HG02678 (cell line): Measurements from ENCODE around the gene SLC49A3.

Experiments used
- ATAC-seq: cut with Tn5 transposase; IDR thresholded peaks from one replicate; pipeline ENCODE4 v1.9.1; 2021; ENCODE audit warnings: mild to moderate bottlenecking, moderate library complexity; ENCODE audit not compliant: unreplicated experiment

Gene SLC49A3

GRCh38 chr4:667545-667925 is 21.4 kb downstream of the SLC49A3 start:
- no peak for ATAC-seq

GRCh38 chr4:666822-667544 is 22.0 kb downstream of the SLC49A3 start:
- no peak for ATAC-seq

DNA sequence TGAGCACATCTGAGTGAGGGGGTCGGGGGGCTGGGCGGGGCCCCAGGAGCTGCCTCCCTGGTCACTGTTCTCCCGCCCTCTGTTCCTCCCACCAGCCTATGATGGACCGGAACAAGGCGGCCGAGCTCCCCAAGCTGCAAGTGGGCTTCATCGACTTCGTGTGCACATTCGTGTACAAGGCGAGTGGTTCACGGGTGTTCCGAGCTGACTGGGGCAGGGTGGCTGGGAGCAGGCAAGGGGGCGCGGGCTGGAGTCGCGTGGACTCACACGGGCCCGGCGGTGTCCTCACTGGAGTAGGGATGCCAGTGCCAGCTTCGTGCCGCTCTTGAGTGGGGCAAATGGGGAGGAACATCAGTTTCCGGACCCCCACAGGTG is 22.5 kb downstream of the SLC49A3 start:
- no peak for ATAC-seq

- no peak for ATAC-seq
These were observed 23.1 kb downstream of the SLC49A3 start for GRCh38 chr4:665751-666435.

DNA sequence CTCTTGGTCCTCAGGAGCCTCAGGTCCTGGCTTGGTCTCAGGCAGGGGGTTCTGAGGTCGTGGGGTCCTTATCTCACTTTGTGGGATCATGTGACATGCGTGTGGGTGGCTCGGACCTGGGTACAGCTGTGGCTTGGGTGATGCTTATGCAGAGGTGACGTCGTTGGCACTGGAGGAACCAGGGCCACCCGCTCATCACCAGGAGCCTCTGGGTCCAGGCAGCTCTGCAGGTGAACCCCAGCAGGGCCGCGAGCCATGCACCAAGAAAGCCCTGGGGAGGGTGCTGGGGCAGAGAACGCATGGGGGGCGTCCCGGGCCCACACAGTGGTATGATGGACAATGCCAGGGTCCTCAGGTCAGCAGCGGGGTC is 23.6 kb downstream of the SLC49A3 start:
- ATAC-seq, result no peak

DNA sequence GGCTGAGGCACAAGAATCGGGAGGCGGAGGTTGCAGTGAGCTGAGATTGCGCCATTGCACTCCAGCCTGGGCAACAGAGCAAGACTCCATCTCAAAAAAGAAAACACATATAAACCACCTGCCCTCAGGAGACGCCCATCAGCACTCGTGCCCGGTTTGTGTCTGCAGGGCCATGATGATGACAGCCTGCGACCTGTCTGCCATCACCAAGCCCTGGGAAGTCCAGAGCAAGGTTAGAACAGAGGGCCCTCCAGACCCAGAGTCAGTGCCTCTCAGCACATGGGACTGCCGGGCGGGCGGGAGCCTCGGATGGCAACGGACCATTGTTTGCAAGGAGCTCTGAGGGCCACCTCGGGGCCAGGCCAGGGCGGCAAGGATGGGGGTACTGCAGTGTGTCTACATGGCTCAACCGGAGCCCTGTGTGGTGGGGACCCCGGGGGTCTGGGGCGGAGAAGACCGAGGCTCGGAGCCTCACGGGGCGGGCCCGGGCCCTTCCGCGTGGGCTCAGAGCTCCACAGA is 24.2 kb downstream of the SLC49A3 start:
- no peak for ATAC-seq

- ATAC-seq, result peak; percentile 80
These were observed 25.2 kb downstream of the SLC49A3 start for GRCh38 chr4:663438-664428.

GRCh38 chr4:663046-663437 is 25.9 kb downstream of the SLC49A3 start:
- ATAC-seq, result peak; percentile 8

DNA sequence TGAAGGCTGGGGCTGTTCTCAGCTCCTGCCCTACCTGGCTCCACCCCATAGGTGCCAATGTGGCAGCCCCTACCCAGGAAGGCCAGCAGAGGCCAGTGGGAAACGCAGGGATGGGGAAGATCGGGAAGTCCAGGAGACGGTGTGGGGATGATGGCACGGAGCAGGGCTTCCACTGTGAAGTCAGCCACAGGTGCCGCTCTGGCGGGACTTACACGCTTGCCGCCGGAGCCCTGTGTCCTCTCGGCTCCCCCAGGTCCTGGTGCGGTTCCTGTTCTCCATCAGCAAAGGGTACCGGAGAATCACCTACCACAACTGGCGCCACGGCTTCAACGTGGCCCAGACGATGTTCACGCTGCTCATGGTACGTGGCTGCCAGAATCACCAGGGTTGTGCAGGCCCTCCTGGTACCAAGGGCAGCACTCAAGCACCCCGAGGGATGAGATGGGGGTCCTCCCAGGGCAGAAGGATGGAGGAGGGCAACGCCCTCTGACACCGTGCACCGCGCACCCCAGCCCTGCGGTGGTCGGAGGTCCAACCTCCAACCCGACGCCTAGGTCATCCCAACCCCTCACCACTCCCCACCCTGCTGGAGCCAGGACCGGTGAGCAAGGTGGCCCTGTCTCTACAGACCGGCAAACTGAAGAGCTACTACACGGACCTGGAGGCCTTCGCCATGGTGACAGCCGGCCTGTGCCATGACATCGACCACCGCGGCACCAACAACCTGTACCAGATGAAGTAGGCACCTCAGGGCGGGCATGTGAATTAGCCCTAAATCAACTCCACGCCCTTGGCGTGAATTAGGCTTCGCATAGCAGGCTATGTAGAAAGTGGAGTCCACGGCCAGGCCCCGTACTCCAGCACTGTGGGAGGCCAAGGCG is 26.8 kb downstream of the SLC49A3 start:
- no peak for ATAC-seq

DNA sequence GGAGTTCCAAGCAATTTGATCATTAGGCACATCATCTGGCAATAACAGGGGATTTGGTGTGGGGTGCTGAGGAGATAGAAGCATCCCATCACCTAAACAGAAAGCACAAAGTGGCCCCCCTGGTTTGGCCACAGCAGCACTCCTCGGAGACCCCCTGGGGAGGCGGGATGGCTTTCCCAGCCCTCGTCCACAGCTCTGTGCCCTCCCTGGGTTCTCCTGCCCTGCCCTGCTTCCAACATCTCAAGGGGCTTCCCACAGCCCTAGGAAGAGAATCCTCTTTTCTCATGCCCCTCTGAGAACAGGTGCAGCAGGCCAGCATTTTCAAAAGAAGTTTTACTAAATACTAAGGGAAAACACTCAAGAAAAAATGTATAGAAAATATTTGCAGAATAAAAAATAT is 27.7 kb downstream of the SLC49A3 start:
- no peak for ATAC-seq

DNA sequence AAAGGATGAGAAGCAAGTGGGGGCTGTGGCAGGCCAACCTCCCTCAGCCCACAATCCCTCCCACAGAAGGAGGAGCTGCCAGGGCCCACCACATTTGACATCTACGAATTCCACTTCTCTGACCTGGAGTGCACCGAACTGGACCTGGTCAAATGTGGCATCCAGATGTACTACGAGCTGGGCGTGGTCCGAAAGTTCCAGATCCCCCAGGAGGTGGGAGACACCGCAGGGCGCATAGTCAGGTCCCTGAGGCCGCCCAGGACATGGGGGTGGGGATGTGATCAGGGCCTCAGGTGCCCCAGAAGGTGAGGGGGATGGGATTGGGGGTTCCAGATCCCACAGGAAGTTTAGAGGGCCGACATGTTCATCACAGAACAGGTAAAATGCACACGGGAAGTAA is 28.6 kb downstream of the SLC49A3 start:
- ATAC-seq, result no peak

DNA sequence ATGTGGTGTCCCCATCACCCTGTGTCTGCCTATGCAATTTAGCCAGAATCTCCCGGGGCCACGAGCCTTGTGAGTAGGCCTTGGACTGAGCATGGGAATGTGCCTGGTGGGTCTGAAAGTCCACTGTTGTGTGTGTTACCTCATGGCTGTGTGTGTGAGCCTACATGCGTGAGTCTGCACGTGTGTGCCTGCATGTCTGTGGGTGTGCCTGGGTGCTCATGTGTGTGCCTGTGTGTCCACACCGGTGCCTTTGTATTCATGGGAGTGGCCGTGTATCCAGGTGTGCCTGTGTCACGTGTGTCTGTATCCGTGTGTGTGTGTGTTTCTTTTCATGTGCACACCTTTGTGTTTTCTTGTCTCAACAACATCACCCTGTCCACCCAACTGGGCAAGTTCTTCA is 29.1 kb downstream of the SLC49A3 start:
- ATAC-seq, result no peak

DNA sequence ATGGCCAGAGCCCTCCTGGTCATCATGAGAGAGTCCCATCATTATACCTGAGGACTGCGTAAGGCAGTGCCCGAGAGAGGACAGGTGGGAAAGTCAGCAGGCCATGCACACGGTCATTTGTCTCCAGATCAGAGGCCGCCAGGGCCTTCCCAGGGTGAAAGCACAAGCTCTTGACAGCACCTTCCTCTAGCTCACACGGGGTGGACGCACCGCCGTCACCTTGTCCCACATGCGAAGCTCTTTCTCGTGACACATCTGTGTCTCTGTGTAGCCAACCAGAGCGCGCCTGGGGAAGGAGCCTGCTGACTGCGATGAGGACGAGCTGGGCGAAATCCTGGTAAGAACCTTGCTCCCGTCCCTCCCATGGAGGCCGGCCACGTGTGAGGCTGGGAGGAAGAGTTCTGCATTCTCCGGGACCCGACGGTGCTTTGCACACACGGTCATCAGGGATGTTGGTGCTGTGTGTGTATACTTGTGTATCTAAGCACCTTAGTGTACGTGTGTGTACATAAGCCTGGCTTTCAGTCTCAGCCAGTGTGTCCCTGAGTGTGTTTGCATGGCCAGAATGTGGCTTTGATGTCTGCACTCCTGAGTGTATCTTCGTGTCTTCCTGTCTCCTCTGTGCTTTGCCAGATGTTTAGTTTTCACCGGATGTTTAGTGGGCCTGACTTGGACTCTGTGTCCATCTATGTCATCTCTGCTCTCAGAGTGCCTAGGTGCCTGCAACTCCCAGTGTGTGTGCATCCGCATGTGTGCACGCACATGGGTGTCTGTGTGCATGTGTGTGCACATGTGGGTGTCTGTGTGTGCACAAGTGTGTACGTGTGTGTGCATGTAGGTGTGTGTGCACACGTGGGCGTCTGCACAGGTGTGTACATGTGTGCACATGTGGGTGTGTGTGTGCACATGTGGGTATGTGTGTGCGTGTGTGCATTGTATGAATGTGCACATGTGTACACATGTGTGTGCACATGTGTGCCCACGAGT is 30.0 kb downstream of the SLC49A3 start:
- no peak for ATAC-seq

GRCh38 chr4:657834-658667 is 30.9 kb downstream of the SLC49A3 start:
- ATAC-seq, result no peak

GRCh38 chr4:657338-657833 is 31.6 kb downstream of the SLC49A3 start:
- ATAC-seq, result no peak

- ATAC-seq, result no peak
These were observed 32.3 kb downstream of the SLC49A3 start for GRCh38 chr4:656436-657337.
